G401.6 (cell line): Measurements from ENCODE around the gene ANXA5.

Experiments used
- FAIRE-seq: peaks from 2 replicates; lab custom pipeline; 2012; peaks lifted over from hg19 to GRCh38; lab: Jason Lieb, UNC

The ANXA5 gene

DNA sequence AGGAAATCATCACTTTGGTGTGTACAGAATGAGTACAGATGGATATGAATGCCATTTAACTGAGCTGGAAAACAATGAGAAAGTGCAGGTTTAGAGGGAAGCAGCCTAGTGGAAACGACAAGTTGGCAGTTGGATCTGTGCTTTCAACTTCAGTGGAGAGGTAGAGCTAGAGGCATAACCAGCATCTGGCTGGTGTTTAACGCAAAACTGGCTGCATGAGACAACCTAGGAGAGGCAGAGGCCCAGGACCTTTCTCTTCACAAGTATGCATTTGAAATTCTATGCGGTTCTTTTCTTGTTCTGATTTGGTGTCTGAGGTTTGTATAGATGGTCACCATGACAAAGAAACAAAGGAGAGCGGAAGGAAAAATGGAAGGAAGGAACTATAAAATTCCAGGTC, 63.1 kb downstream of the ANXA5 start:
- no peak for FAIRE-seq

DNA sequence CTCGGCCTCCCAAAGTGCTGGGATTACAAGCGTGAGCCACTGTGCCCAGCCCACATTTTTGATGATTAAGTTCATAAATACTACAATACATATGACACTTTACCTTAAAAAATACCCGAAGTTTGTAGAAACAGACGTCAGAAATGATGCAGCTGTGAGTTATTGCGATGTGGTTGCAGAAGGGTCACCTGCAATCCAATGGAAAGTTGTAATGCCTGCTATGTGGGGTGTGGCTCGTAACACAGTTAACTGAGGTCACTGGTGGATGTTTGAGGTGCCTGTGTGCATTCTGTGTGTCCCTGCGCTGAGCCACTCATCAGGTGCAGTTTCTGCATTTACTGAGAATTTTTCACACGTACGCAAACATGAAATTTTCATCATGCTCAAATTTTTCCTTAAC, 64.1 kb downstream of the ANXA5 start:
- no peak for FAIRE-seq
